GM18499 (cell line): Measurements from ENCODE around the gene C16orf95.

Experiments
- ATAC-seq: cut with Tn5 transposase; IDR thresholded peaks from one replicate; pipeline ENCODE4 v1.9.1; 2021; ENCODE audit warnings: moderate number of reproducible peaks; ENCODE audit not compliant: insufficient read depth, unreplicated experiment

Gene C16orf95

DNA sequence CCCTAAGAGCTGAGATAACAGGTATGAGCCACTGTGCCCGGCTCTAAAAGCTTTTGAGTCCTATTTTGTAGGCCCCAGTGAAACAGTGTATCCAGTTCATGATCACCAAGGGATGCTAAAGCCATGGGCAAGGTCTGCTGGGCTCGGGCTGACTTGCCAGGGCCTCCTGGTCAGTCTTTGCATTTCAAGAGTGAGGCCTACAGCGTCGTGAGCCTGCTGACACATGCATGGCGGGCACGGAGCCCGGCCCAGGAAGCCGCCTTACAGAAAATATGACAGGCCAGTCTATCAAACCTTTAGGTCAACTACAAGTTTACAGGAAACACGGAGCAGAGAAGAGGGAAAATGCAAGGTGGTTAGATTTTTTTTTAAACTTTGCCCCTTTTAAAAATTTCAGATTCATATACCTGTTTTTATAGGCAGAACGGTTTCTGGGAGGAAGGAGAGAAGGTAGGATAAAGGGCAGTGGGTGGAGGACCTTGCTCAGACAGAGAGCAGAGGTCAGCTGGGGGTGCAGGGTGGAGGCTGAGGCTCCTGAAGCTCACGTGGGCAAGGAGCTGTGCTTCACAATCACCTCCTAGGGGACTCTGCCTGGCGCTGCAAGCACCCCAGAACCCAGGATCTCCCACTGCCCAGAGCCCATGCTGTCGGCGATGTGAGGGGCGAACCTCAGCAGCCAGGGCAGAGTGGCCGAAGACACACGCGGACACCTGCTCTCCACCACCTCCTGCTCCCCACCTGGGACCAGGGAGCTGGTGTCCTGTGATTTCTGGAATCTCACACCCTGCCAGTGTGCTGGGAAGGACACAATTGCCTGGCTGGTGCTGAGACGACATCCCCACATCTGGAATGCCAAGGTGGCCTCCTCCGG, 21.3 kb downstream of the C16orf95 start:
- no peak for ATAC-seq

DNA sequence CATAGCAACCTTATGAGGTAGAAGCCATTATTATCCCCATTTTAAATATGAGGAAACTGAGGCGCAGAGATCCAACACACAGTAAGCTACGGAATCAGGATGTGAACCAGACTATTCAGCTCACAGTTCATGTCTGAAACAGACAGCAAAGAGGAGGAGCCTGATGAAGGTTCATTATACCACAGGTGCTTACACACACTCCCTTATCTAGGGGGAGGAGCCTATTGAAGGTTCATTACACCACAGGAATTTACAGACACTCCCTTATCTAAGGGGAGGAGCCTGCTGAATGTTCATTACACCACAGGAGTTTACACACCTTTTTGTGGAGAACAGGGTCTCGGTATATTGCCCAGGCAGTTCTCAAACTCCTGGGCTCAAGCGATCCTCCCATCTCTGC, 21.9 kb downstream of the C16orf95 start:
- no peak for ATAC-seq

DNA sequence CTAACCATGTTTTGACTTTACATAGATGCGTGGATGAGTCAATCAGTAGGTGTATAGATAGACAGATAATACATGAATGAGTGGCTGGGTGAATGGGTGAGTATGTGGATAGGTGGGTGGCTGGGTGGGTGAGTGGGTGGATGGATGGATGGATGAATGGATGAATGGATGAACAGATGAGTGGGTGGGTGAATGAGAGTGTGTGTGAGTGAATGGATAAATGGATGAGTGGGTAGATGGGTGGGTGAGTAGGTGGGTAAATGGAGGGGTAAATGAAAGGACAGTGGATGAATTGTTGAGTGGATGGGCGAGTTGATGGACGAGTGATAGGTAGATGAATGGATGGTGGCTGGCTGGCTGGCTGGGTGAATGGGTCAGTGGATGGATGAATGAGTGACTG, 23.2 kb downstream of the C16orf95 start:
- no peak for ATAC-seq

DNA sequence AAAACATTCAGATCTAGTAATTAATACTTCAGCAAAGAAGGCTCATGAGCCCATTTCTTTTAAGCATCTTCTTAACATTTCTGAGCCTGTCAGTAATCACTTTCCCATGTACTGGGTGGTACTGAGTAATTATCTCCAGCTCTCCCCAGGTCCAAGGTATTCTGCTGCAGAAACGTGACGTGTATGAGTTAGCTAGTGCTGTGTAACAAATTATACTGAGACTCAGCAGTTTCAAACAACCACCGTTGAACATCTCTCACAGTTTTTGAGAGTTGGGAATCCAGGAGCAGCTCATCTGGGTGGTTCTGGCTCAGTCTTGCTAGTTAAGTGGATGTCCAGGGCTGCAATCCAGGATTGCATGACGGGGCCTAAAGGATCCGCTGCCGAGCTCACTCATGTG, 25.2 kb downstream of the C16orf95 start:
- no peak for ATAC-seq

GRCh38 chr16:87288753-87289362, 28.3 kb downstream of the C16orf95 start:
- ATAC-seq: no peak

DNA sequence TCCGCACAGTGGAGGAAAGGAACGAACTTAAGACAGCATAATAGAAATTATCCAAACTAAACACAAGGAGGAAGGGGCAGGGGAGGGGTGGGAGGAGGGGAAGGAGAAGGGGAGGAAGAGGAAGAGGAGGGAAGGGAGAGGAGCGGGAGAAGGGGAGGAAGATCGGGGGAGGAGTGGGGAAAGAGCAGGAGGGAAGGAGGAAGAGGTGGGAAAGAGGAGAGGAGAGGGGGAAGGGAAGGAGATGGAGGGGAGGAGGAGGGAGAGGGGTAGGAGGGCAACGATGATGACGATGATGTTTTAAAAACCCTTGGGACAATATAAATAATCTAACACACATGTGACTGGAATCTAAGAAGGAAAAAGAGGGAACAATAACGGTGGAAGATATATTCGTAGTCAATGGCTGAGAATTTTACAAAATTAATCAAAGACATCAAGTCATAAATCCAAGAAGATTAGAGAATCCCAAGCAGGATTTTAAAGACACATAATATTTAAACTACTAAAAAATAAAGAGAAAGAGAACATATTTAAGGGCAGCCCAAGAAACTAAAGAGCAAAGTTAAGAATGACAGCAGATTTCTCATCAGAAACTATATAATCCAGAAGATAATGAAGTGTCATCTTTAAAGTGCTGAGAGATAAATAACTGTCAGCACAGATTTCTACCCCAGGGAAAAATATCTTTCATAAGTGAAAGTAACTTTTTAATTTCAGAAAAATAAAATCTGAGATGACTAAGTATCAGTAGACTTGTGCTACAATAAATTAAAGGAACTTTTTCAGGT, 30.2 kb downstream of the C16orf95 start:
- no peak for ATAC-seq

DNA sequence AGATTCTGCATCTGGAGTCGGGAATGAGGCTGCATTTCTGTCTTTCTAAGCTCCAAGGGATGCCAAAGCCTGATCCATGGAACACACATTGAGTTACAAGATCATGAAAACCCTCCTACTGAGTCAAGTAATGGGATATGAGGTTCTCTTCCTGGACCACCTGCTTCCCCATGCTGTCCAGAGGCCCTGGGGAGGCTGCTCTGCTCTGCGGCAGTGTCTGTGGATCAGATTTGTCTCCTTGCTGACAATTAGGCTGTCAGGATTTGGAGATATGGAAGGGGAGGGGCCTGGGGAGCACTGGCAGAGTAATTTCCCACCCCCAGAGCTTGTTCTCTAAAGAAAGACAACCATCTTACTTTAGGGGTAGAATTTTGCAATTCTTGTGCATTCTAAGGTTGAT, 33.0 kb downstream of the C16orf95 start:
- no peak for ATAC-seq

GRCh38 chr16:87279094-87279658, 38.0 kb downstream of the C16orf95 start:
- no peak for ATAC-seq

DNA sequence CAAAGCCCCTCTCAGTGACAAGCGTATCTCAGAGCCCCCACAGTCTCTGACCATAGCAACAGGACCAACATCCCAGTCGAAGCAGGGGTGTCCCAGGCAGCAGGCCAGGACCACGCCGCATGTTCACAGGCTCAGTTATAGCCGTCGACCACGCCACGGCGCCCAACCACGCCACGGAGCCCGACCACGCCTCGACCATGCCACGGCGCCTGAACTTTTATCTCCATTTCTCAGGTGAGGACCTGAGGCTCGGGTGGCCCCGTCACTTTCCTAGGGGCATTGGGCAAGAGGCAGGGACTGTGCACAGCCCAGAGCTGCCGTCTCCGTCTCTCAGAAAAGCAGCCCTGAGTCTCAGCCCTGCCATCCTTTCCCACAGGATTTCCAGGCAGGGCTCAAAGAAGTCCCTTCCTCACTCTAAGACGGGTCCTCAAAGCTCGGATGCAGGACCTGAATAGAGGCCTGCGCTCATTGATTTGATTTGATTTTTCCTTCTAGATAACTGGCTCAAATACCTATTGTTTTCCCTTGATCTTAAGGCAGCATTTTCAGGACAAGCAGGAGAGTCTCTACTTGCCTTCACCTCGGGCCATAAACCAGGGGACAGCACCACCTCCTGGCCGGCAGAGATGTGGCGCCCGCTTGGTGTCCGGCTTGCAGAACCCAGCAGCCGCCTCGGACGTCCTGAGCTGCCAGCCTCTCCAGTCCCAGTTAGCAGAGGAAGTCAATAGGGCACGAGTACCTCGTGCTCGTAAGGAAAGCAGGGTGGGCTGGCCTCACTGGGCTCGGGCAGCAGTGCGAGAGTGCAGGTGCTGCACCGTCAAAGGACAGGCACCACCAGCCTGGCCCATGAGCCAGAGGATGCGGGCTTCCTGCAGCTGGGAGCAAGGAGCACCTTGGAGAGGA, 38.8 kb downstream of the C16orf95 start:
- no peak for ATAC-seq

- no peak for ATAC-seq
These were observed 40.3 kb downstream of the C16orf95 start for GRCh38 chr16:87276924-87277323.

GRCh38 chr16:87276091-87276701, 41.0 kb downstream of the C16orf95 start:
- no peak for ATAC-seq

DNA sequence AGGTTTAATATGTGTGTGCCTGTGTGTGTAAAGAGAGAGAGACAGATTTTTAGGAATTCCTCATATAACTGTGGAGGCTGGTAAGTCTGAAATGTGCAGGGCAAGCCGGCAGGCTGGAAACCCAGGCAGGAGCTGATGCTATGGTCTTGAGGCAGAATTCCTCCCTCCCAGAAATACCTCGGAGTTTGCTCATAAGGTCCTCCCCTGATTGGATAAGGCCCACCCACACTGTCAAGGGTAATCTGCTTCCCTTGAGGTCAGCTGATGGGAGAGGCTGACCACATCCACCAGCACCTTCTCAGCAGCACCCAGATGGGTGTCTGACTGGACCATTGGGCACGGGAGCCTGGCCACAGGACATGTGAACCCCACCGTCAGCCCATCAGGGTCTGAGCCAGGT, 42.4 kb downstream of the C16orf95 start:
- ATAC-seq: no peak

DNA sequence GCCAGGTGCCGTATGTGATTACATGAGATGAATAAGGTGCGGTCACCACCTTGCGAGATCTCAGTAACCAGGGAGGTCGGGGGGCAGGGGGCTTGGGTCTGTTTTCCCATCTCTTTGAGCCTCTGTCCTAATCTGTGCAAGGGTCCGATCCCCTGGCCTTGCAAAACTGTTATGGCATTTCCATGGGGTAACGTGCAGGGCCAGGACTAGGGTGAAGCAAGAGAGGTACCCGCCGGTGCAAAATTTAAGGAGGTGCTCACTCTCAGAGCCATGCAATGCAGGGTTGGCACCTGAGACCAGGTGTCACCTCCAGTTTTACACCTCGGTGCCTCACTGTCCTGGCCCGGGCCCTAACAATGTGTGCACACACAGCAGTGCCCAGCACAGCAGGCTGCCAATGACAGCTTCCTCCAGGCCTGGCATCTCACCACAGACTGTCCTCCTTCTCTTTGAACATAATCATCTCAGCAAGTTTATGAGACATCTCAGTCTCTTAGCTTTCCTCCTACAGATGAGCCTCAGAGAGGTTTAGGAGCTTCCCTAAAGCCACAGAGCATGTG, 43.6 kb downstream of the C16orf95 start:
- ATAC-seq: no peak

DNA sequence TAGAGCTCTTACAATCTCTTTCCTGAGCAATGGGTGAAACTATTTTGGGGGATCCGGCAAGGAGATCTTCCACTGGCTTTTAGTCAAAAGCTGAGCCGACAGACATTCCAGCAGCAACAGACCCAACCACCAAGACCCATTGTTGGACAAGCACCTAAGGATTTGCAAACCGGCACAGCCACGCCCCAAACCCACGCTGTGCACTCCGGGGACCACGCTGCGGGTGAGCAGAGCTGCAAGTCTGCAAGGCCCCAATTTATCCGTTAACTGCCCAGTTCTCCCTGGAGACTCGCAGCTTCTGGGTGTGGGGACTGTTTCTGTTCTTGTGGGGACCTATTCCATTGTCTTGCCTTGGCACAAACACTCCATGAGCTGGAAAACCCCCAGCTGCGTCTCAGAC, 45.9 kb downstream of the C16orf95 start:
- ATAC-seq: no peak

- no peak for ATAC-seq
These were observed 49.6 kb downstream of the C16orf95 start for GRCh38 chr16:87267566-87267965.

DNA sequence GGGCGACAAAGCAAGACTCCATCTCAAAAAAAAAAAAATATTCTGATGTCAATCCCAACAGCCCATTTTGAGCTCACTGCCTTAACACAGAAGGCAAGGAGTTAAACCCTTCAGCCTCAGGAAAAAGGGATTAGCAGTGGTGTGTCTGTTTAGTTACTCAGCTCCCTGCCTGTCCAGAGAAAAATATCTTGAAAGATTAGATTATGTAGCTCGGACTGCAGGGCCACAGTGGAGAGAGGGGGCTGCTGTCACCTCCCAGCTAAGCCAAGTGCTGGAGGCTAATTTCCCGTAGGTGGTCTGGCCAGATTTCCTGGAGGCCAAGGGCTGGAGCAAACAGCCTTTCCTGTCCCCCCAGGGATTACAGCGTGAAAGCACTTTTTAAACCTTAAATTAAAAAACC, 50.3 kb downstream of the C16orf95 start:
- no peak for ATAC-seq

GRCh38 chr16:87265261-87265660, 51.9 kb downstream of the C16orf95 start:
- ATAC-seq: no peak

DNA sequence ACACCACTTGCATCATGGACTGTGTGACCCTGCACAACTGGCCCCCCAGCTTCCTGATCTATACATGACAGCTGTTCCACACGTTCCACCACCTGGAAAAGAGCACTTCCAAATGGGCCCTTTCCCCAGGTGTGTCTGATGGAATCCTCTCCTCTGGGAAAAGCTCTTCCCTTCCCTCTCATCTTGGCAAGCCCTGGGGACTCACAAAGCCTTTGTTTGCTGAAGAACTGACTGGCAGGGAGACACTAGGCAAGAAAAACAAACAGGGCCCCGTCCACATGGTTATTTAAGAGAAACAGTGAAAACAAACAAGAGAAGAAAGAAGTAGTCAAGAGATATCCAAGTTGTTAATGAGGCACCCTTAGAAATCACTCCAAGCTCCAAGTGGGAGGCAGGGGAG, 52.6 kb downstream of the C16orf95 start:
- no peak for ATAC-seq

GRCh38 chr16:87263418-87264052, 53.7 kb downstream of the C16orf95 start:
- no peak for ATAC-seq
